BE2C (cell line): ENCODE measurements around the gene PPARG.

Experiments
- DNase-seq: peaks from one replicate; pipeline ENCODE4 v3.0.0-alpha.2; 2020
- H3K27me3 ChIP-seq: fragments of 250-450 bp; sonication (Bioruptor Pico); 2 replicates; pipeline ENCODE4 v1.5.1; 2020; ENCODE audit warnings: mild to moderate bottlenecking
- H3K36me3 ChIP-seq: fragments of 250-450 bp; sonication (Bioruptor Pico); 2 replicates; pipeline ENCODE4 v1.5.1; 2020; ENCODE audit warnings: mild to moderate bottlenecking
- H3K4me1 ChIP-seq: fragments of 250-450 bp; sonication (Bioruptor Pico); 2 replicates; pipeline ENCODE4 v1.5.1; 2020
- H3K4me3 ChIP-seq: 2 replicates; pipeline ENCODE4 v1.5.1; 2011; ENCODE audit warnings: low read depth, low read length
- H3K9me3 ChIP-seq: fragments of 250-450 bp; sonication (Bioruptor Pico); 2 replicates; pipeline ENCODE4 v1.5.1; 2020
- TF ChIP-seq, protein P1 (sequence below): IDR thresholded peaks from 2 replicates; pipeline ENCODE4 v1.5.1; 2012; ENCODE audit warnings: mild to moderate bottlenecking, low read depth, low read length

Gene PPARG

GRCh38 chr3:12461097-12461649 is 172.3 kb downstream of the PPARG start:
- Histone ChIP-seq H3K27me3 (no peaks in the 10 kb centered on the region), H3K36me3 (no peaks in the 10 kb centered on the region), H3K4me3 (no peak overlapping the region), H3K9me3 (no peaks in the 10 kb centered on the region), H3K4me1 (no peaks in the 10 kb centered on the region)
- TF ChIP-seq, protein P1, sequence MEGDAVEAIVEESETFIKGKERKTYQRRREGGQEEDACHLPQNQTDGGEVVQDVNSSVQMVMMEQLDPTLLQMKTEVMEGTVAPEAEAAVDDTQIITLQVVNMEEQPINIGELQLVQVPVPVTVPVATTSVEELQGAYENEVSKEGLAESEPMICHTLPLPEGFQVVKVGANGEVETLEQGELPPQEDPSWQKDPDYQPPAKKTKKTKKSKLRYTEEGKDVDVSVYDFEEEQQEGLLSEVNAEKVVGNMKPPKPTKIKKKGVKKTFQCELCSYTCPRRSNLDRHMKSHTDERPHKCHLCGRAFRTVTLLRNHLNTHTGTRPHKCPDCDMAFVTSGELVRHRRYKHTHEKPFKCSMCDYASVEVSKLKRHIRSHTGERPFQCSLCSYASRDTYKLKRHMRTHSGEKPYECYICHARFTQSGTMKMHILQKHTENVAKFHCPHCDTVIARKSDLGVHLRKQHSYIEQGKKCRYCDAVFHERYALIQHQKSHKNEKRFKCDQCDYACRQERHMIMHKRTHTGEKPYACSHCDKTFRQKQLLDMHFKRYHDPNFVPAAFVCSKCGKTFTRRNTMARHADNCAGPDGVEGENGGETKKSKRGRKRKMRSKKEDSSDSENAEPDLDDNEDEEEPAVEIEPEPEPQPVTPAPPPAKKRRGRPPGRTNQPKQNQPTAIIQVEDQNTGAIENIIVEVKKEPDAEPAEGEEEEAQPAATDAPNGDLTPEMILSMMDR = no peak
- no peak for DNase-seq

DNA sequence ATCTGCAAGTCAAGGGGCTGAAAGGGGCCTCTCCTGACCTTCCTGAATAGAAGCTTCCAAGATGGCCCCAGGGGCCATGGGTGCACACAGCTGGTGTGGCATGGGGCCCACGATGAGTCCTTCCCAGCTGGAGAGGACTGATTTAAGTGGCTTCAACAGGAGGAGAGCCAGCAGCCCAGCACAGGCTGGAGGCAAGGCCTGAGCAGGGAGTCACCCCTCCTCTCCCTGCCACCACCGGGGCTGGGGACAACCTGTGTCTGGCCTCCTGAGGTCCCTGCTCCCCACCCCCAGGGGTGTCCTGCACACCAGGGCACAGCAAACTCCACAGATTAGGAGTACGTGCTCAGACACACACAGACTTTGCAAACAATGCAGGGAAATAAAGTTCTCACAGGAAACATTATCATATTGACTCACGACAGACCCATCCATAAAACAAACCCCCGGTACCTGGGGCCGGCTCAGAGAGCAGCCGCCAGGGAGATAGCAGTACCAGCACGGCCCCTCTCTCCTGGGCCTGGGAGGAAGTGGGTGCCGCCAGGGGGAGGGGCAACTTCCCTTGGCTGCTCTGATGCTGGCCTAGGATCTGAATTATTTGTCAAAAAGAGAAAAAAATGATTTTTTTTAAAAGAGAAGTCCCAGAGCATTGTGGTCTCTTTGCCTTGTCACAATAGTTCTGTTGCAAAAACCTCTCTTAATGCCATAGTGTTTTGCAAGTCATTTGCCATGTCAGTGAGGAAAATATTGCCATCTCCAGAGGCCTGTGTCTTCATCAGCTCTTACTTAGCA is 173.5 kb downstream of the PPARG start:
- Histone ChIP-seq H3K4me3 (no peak overlapping the region), H3K27me3 (no peaks in the 10 kb centered on the region), H3K4me1 (no peaks in the 10 kb centered on the region), H3K36me3 (no peaks in the 10 kb centered on the region), H3K9me3 (no peaks in the 10 kb centered on the region)
- TF ChIP-seq, protein P1 = no peak
- DNase-seq = no peak

- Histone ChIP-seq H3K4me3 (no peak overlapping the region), H3K27me3 (no peaks in the 10 kb centered on the region), H3K4me1 (no peaks in the 10 kb centered on the region), H3K9me3 (no peaks in the 10 kb centered on the region), H3K36me3 (no peaks in the 10 kb centered on the region)
- no peak for DNase-seq
- TF ChIP-seq, protein P1 = no peak
Observed at GRCh38 chr3:12463686-12464085, 174.8 kb downstream of the PPARG start.

- H3K27me3 ChIP-seq = no peaks in the 10 kb centered on the region
- H3K9me3 ChIP-seq = no peaks in the 10 kb centered on the region
- DNase-seq = no peak
- H3K4me3 ChIP-seq = no peak overlapping the region
- H3K36me3 ChIP-seq = no peaks in the 10 kb centered on the region
- H3K4me1 ChIP-seq = no peaks in the 10 kb centered on the region
- TF ChIP-seq, protein P1 = no peak
Observed at GRCh38 chr3:12464181-12464580, 175.3 kb downstream of the PPARG start.

- TF ChIP-seq, protein P1 = no peak
- DNase-seq = no peak
- Histone ChIP-seq H3K27me3 (no peaks in the 10 kb centered on the region), H3K4me1 (no peaks in the 10 kb centered on the region), H3K4me3 (no peak overlapping the region), H3K36me3 (no peaks in the 10 kb centered on the region), H3K9me3 (no peaks in the 10 kb centered on the region)
Observed at GRCh38 chr3:12465151-12465835, 176.4 kb downstream of the PPARG start.

DNA sequence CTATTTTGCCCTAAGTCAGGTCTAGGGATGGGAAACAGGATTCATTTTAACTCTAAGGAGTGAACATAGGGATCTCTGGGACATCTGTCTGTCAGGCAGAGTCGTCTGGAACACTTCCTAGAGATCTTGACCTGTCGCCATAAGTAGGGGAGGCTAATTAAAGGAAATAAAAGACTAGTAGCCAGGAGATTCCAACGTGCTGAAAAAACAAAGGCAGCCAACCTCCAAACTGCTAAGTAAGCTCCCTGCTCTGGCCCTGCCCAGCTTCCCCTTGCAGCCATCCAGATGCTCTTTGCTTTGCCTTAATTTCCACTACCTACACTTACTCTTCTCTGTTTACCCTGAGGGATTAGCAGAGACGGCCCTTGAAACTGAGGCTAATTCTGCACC is 177.0 kb downstream of the PPARG start:
- no peaks in the 10 kb centered on the region for H3K27me3 ChIP-seq
- H3K36me3 ChIP-seq = no peaks in the 10 kb centered on the region
- no peak for DNase-seq
- H3K9me3 ChIP-seq = no peaks in the 10 kb centered on the region
- no peaks in the 10 kb centered on the region for H3K4me1 ChIP-seq
- H3K4me3 ChIP-seq = no peak overlapping the region
- TF ChIP-seq, protein P1 = no peak
